Heart left ventricle (tissue), 16 donors: ENCODE measurements around the gene MACROH2A2. TPM values are rescaled to one million over a fixed set of nuclear protein-coding genes. Genes with fewer than 3 reads are reported as not detected.

Experiments used
- ATAC-seq, 4 donors: fragments of 200-7000 bp; cut with Tn5 transposase; one replicate each; pipeline ENCODE4 v1.9.1; 2020 to 2022; ENCODE audit warnings: moderate library complexity in 4 of 4, mild to moderate bottlenecking in 3 of 4, moderate number of reproducible peaks in 1 of 4
- DNase-seq, 5 donors: peaks; one replicate each; pipeline ENCODE4 v3.0.0-alpha.2; 2020
- H3K27ac ChIP-seq, 12 donors: fragments of 200-600 bp; sonication (generic) in 4 of 12; one replicate each; pipeline versions ENCODE4 v1.5.0 to v1.8.0; 2016 to 2022; ENCODE audit warnings: mild to moderate bottlenecking in 2 of 12
- H3K27me3 ChIP-seq, 9 donors: fragments of 200-600 bp; sonication (generic) in 2 of 9; one replicate each; pipeline versions ENCODE4 v1.5.1 to v1.8.0; 2016 to 2022; ENCODE audit warnings: mild to moderate bottlenecking in 3 of 9
- H3K36me3 ChIP-seq, 9 donors: fragments of 200-600 bp; sonication (generic) in 2 of 9; one replicate each; pipeline versions ENCODE4 v1.5.0 to v1.8.0; 2018 to 2022; ENCODE audit warnings: mild to moderate bottlenecking in 2 of 9
- H3K4me1 ChIP-seq, 12 donors: fragments of 200-600 bp; sonication (generic) in 4 of 12; one replicate each; pipeline versions ENCODE4 v1.5.0 to v1.8.0; 2016 to 2022; ENCODE audit warnings: mild to moderate bottlenecking in 3 of 12
- H3K4me3 ChIP-seq, 12 donors: fragments of 200-600 bp; sonication (generic) in 4 of 12; one replicate each; pipeline versions ENCODE4 v1.5.0 to v1.8.0; 2017 to 2022; ENCODE audit warnings: mild to moderate bottlenecking in 9 of 12, moderate library complexity in 4 of 12
- H3K9me3 ChIP-seq, 12 donors: fragments of 200-600 bp; sonication (generic) in 4 of 12; one replicate each; pipeline versions ENCODE4 v1.5.0 to v1.8.0; 2016 to 2022; ENCODE audit warnings: mild to moderate bottlenecking in 1 of 12
- POLR2A ChIP-seq, 2 donors: fragments of 450-650 bp; IDR thresholded peaks; one replicate each; pipeline ENCODE4 v1.6.1; 2017; ENCODE audit warnings: antibody characterized with exemption in 2 of 2, mild to moderate bottlenecking in 2 of 2, moderate library complexity in 2 of 2
- WGBS, 4 donors: extraction: QIAGEN DNeasy Blood & Tissue Kit in 2 of 4; methylation state at CpG; one replicate each; pipeline versions ENCODE4 v1.1.5 to v1.1.7; 2013 to 2018; 5-methylcytosine and 5-hydroxymethylcytosine counted together
- intact Hi-C, 10 donors: fragments of 100-400 bp; cut with DNase I; formaldehyde crosslinking; loops; one replicate each; pipeline versions ENCODE4 v1.11.1 to v1.14.2; 2022
- polyA plus RNA-seq, 2 donors: library from polyadenylated mRNA; stranded (reverse); fragments of 200-250 nt; gene quantifications; one replicate each; pipeline ENCODE4 v1.2.3, GENCODE V29; 2013
- total RNA-seq, 9 donors: library from RNA; depleted of rRNA in 2 of 9; stranded (reverse); fragments of >200 nt in 2 of 9; fragmentation: NEBNext Ultra II Directional in 3 of 9; extraction: Animal tissue kit (Norgen Biotek cat#: 25700) in 3 of 9; gene quantifications; one replicate each; pipeline versions ENCODE4 v1.1.0 to v1.2.4, GENCODE V29; 2016 to 2023
- TF ChIP-seq, protein P1 (sequence below), 12 donors: fragments of 200-600 bp; sonication (generic) in 4 of 12; IDR thresholded peaks; one replicate each; pipeline versions ENCODE4 v1.5.0 to v1.8.0; 2018 to 2022; ENCODE audit warnings: antibody characterized with exemption in 12 of 12, mild to moderate bottlenecking in 5 of 12
- donor health status: ischemic (EF 13 %, LVEDD 7.1; RV severe dilation, severe dysfunction).
- donor health status: healthy with polysubstance abuse.
- donor health status: DM: no; HTN: yes; CAD: no.
- donor health status: DM: no; HTN: no; CAD: no.
- donor health status: ischemic (EF 25% LVEDD 6.9; RV normal size, moderate dysfunction).
- donor health status: ischemic (EF 25% LVEDD 5.7; RV mildly dilated, moderate dysfunction).
- donor health status: healthy.
- donor health status: DM: yes; HTN: yes; CAD: no.
- donor health status: ischemic (EF 35%, LVEDD 5.7; RV mildly dilated, moderate dysfunction).
- donor health status: nonischemic (EF 11% LVEDD 7.7; RV severe dilation, severe dysfunction).
- donor health status: DM: yes; HTN: yes; CAD: no.
- donor health status: PGD.
- donor health status: ischemic (EF 29% LVEDD 5.4; RV normal size, mild dysfunction).
- donor health status: nonischemic (EF 23%, LVEDD 6.1; RV moderate dilation, normal function).

Gene MACROH2A2
- total and polyA plus RNA-seq, 11 donors, result 11.8 to 21.3 (median 13.3) TPM

DNA sequence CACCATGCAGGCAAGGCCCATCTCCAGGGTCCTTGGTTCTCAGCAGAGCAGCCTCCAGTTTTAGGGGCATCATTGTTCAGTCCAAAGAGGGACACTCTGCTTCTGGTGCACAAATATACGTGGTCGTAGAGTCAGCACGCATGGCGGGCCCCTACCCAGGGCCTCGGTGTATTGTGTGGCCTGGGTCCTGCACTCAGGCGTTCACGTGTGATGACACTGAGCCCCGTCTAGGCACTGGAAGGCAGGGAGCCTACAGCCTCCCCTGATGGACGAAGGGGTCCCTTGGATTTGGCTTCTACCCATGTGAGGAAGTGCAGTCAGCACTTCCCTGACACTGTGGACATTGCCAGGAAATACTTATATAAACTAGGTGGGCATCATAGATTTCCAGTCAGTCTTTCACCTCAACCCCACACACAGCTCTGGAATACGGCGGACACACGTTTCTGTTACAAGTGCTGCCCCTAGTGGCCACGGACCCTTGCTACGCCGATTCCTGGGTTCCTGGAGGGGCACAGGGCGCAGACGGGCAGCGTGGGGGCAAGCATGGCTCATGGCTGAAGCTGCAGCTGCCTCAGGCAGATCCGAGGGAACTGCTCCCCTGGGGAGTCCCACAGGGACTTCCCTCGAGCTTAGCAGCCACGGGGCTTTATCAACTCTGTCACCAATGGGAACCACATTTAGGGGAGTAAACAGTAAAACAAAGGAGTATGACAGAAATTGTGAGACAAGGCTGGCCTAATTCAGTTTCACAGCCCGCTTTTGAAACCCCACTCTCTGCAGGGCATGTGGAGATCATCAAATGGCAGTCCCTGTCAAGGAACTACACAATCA, 54.5 kb downstream of the MACROH2A2 start:
- intact Hi-C loops, result no loop called here
- Histone ChIP-seq H3K27ac (no peak overlapping the region), H3K4me3 (no peak overlapping the region), H3K4me1 (no peaks in the 10 kb centered on the region), H3K27me3 (no peaks in the 10 kb centered on the region), H3K36me3 (peaks cover 0 to 59% (median 32%) of the 10 kb centered on the region in 9 donors), H3K9me3 (no peaks in the 10 kb centered on the region)
- 62 to 75% (median 70%) methylated on average over 20 to 22 of the region's 22 CpGs for WGBS, 4 donors
- ATAC-seq (peak in 3 of 4 donors; percentile 14 to 36 (median 33)), DNase-seq (no peak)
- TF ChIP-seq POLR2A (IDR thresholded peaks at IDR 0.05), result no peak
- TF ChIP-seq, protein P1, sequence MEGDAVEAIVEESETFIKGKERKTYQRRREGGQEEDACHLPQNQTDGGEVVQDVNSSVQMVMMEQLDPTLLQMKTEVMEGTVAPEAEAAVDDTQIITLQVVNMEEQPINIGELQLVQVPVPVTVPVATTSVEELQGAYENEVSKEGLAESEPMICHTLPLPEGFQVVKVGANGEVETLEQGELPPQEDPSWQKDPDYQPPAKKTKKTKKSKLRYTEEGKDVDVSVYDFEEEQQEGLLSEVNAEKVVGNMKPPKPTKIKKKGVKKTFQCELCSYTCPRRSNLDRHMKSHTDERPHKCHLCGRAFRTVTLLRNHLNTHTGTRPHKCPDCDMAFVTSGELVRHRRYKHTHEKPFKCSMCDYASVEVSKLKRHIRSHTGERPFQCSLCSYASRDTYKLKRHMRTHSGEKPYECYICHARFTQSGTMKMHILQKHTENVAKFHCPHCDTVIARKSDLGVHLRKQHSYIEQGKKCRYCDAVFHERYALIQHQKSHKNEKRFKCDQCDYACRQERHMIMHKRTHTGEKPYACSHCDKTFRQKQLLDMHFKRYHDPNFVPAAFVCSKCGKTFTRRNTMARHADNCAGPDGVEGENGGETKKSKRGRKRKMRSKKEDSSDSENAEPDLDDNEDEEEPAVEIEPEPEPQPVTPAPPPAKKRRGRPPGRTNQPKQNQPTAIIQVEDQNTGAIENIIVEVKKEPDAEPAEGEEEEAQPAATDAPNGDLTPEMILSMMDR (IDR thresholded peaks at IDR 0.05), result peak in 9 of 12 donors; percentile 20 to 52 (median 37)

DNA sequence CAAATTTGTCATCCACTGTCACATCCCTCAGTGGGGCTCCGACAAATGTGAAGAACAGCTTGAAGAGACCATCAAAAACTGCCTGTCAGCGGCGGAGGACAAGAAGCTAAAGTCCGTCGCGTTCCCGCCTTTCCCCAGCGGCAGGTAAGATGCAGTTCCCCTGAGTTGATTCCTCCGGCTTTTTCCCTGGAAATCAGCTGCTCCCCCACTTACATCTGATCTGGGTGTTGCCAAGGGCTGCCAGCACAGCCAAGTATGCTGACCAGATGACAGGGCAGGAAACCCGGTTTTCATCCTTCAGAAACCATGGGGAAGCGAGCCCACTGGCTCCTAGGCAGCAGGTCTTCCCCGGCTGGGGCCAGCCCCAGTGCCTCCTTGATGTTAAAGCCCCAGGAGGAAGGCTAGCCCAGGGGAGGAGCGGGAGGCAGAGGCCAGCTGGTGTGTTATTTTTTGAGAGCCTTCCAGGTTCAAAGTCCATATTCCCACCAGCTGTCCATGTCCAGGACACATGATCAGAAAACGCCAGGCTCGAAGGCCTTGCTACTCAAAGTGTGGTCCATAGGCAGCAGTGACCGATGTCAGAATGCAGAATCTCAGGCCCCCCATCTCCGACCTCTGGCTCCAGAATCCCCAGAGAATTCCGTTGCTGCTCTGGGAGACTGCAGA, 56.6 kb downstream of the MACROH2A2 start:
- Histone ChIP-seq H3K36me3 (peaks cover 0 to 64% (median 47%) of the 10 kb centered on the region in 9 donors), H3K4me1 (peaks cover 0 to 7% (median 0%) of the 10 kb centered on the region in 12 donors), H3K27ac (no peak overlapping the region), H3K4me3 (no peak overlapping the region), H3K9me3 (no peaks in the 10 kb centered on the region), H3K27me3 (no peaks in the 10 kb centered on the region)
- no peak for TF ChIP-seq POLR2A (IDR thresholded peaks at IDR 0.05)
- TF ChIP-seq, protein P1 (IDR thresholded peaks at IDR 0.05), result no peak
- intact Hi-C loops, result no loop called here
- ATAC-seq, result peak in 1 of 4 donors; percentile 18
- no peak for DNase-seq
- 89 to 93% (median 90%) methylated on average over 14 to 18 of the region's 18 CpGs for WGBS, 4 donors

DNA sequence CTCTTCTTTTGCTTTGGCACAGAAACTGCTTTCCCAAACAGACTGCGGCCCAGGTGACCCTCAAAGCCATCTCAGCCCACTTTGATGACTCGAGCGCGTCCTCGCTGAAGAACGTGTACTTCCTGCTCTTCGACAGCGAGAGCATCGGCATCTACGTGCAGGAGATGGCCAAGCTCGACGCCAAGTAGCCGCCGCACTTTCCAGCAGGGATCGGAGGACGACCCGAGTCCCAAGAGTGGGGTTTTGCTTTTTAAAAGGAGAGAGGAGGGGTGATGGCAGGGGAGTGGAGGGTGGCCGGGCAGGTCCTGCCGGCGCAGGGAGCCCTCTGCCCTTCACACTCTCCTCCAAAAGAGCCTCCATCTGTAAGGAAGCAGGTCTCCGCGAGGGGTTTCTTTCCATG, 58.9 kb downstream of the MACROH2A2 start:
- Histone ChIP-seq H3K27me3 (no peaks in the 10 kb centered on the region), H3K27ac (no peak overlapping the region), H3K36me3 (peaks cover 0 to 74% (median 55%) of the 10 kb centered on the region in 9 donors), H3K4me3 (no peak overlapping the region), H3K4me1 (peaks cover 0 to 14% (median 0%) of the 10 kb centered on the region in 12 donors), H3K9me3 (no peaks in the 10 kb centered on the region)
- DNase-seq (no peak), ATAC-seq (no peak)
- WGBS, 4 donors, result 92 to 94% (median 93%) methylated on average over 22 of the region's 22 CpGs
- TF ChIP-seq, protein P1 (IDR thresholded peaks at IDR 0.05), result no peak
- no peak for TF ChIP-seq POLR2A (IDR thresholded peaks at IDR 0.05)
- intact Hi-C loops, result no loop called here

DNA sequence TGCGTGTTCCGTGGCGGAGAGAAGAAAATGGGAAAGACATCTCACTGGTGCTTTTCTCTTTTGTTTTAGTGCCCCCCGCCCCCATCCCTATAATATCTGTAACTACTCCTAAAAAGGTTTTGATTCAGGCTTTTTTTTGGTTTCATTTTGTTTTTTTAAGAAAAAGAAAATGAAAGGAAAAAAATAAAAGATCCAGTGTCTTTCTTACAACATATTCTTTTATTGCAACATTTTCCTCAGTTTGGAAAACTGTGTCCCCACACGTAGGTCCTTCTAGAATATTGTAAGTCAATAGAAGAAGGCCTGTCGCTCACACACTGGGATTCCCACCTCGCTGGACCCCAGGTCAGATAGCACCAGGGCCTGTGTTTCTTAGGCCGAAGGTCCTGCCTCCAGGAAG, 59.4 kb downstream of the MACROH2A2 start:
- 87 to 98% (median 93%) methylated on average over 8 of the region's 8 CpGs for WGBS, 4 donors

More for the DNA sequence above, 59.4 kb downstream of the MACROH2A2 start:
- no peak overlapping the region for H3K4me3 ChIP-seq
- no peak for DNase-seq
- H3K4me1 ChIP-seq, result peaks cover 0 to 15% (median 0%) of the 10 kb centered on the region in 12 donors
- H3K27ac ChIP-seq, result no peak overlapping the region
- TF ChIP-seq POLR2A (IDR thresholded peaks at IDR 0.05), result no peak
- TF ChIP-seq, protein P1 (IDR thresholded peaks at IDR 0.05), result no peak
- H3K36me3 ChIP-seq, result peaks cover 0 to 77% (median 58%) of the 10 kb centered on the region in 9 donors
- intact Hi-C loops, result no loop called here
- H3K9me3 ChIP-seq, result no peaks in the 10 kb centered on the region
- ATAC-seq, result no peak
- no peaks in the 10 kb centered on the region for H3K27me3 ChIP-seq
